RWPE2 (cell line): ENCODE results near the gene NAV3.
A peak's percentile ranks its signal among the peaks of the same experiment; 100 is the strongest.

Experiments
- ATAC-seq: fragments of 200-7000 bp; cut with Tn5 transposase; 3 replicates; pipeline ENCODE4 v1.9.1; 2021; ENCODE audit warnings: low read depth
- DNase-seq: peaks from one replicate; pipeline ENCODE4 v3.0.0-alpha.2; 2020; ENCODE audit warnings: low spot score
- H3K27ac ChIP-seq: fragments of 450-650 bp; 2 replicates; pipeline ENCODE4 v1.5.1; 2017; ENCODE audit warnings: mild to moderate bottlenecking; ENCODE audit not compliant: poor library complexity, severe bottlenecking
- H3K27me3 ChIP-seq: fragments of 250-450 bp; sonication (Bioruptor Pico); 2 replicates; pipeline ENCODE4 v1.5.1; 2021; ENCODE audit warnings: mild to moderate bottlenecking, moderate library complexity; ENCODE audit not compliant: insufficient read depth, poor library complexity, severe bottlenecking
- H3K36me3 ChIP-seq: fragments of 250-450 bp; sonication (Bioruptor Pico); 2 replicates; pipeline ENCODE4 v1.5.1; 2020; ENCODE audit warnings: low read depth, mild to moderate bottlenecking, moderate library complexity
- H3K4me1 ChIP-seq: fragments of 250-450 bp; sonication (Bioruptor Pico); 2 replicates; pipeline ENCODE4 v1.5.1; 2021; ENCODE audit warnings: mild to moderate bottlenecking, moderate library complexity; ENCODE audit not compliant: insufficient read depth, poor library complexity, severe bottlenecking
- H3K4me3 ChIP-seq: fragments of 250-450 bp; sonication (Bioruptor Pico); 2 replicates; pipeline ENCODE4 v1.5.1; 2021; ENCODE audit warnings: mild to moderate bottlenecking, moderate library complexity; ENCODE audit not compliant: severe bottlenecking
- H3K9me3 ChIP-seq: fragments of 250-450 bp; sonication (Bioruptor Pico); 2 replicates; pipeline ENCODE4 v1.5.1; 2021; ENCODE audit warnings: mild to moderate bottlenecking, moderate library complexity; ENCODE audit not compliant: severe bottlenecking
- CTCF ChIP-seq: fragments of 450-650 bp; IDR thresholded peaks from one replicate; pipeline ENCODE4 v1.5.1; 2017; ENCODE audit warnings: mild to moderate bottlenecking, moderate library complexity; ENCODE audit not compliant: poor library complexity, severe bottlenecking

The NAV3 gene

GRCh38 chr12:77947330-77947729 is 116.6 kb downstream of the NAV3 start:
- no peak overlapping the region for H3K4me3 ChIP-seq
- no peaks in the 10 kb centered on the region for H3K9me3 ChIP-seq
- peaks cover 35% of the 10 kb centered on the region for H3K4me1 ChIP-seq
- H3K27me3 ChIP-seq, result no peaks in the 10 kb centered on the region
- DNase-seq (no peak), ATAC-seq (peak; percentile 68)
- TF ChIP-seq CTCF, result no peak
- H3K36me3 ChIP-seq, result no peaks in the 10 kb centered on the region
- H3K27ac ChIP-seq, result peak overlapping the region; percentile 42

GRCh38 chr12:77947746-77948145 is 117.1 kb downstream of the NAV3 start:
- no peak for TF ChIP-seq CTCF
- DNase-seq (no peak), ATAC-seq (no peak)
- Histone ChIP-seq H3K27ac (peak overlapping the region; percentile 42), H3K36me3 (no peaks in the 10 kb centered on the region), H3K4me3 (no peak overlapping the region), H3K4me1 (peaks cover 31% of the 10 kb centered on the region), H3K9me3 (no peaks in the 10 kb centered on the region), H3K27me3 (no peaks in the 10 kb centered on the region)

DNA sequence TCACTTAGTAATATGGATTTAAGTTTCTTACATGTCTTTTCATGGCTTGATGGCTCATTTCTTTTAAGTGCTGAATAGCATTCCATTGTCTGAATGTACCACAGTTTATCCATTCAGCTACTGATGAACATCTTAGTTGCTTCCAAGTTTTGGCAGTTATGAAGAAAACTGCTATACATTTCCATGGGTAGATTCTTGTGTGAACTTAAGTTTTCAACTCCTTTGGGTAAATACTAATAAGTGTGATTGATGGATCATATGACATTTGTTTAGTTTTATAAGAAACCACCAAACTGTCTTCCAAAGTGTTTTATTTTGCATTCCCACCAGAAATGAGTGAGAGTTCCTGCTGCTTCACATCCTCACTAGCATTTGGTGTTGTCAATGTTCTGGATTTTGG is 119.2 kb downstream of the NAV3 start:
- no peak for TF ChIP-seq CTCF
- Histone ChIP-seq H3K9me3 (no peaks in the 10 kb centered on the region), H3K27ac (no peak overlapping the region), H3K4me1 (peaks cover 18% of the 10 kb centered on the region), H3K27me3 (no peaks in the 10 kb centered on the region), H3K4me3 (no peak overlapping the region), H3K36me3 (no peaks in the 10 kb centered on the region)
- DNase-seq (no peak), ATAC-seq (no peak)

DNA sequence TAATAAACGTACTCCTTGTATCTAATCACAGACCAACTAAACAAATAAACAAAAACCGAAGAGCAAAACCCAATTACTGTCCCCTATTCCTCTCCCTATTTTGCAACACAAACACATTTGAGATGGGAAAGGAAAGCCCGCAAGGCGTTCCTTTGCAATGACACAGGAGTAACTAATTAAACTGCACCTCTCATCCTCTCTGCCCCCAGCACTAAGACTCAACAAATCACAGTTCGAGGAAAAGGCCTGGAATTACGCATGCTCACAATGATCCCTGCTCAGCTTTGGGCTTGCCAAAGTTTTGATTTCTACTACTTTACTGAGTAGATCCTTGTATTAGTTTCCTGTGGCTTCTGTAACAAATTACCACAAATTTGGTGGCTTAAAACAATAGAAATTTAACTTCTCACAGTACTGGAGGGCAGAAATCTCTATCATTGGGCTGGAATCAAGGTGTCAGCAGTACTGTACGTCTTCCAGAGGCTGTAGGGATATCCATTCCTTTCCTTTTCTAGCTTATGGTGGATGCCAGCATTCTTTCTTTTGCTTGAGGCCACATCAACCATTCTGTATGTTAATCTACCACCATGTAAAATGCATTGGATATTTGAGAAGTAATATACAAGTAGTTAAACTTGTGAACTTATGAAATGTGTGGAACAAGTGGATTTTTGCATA is 123.0 kb downstream of the NAV3 start:
- DNase-seq (no peak), ATAC-seq (no peak)
- no peaks in the 10 kb centered on the region for H3K27me3 ChIP-seq
- TF ChIP-seq CTCF, result no peak
- H3K9me3 ChIP-seq, result no peaks in the 10 kb centered on the region
- no peaks in the 10 kb centered on the region for H3K36me3 ChIP-seq
- no peak overlapping the region for H3K27ac ChIP-seq
- no peaks in the 10 kb centered on the region for H3K4me1 ChIP-seq
- H3K4me3 ChIP-seq, result no peak overlapping the region

- ATAC-seq (no peak), DNase-seq (no peak)
- no peak overlapping the region for H3K27ac ChIP-seq
- H3K4me3 ChIP-seq, result no peak overlapping the region
- no peak for TF ChIP-seq CTCF
- no peaks in the 10 kb centered on the region for H3K36me3 ChIP-seq
- no peaks in the 10 kb centered on the region for H3K27me3 ChIP-seq
- no peaks in the 10 kb centered on the region for H3K4me1 ChIP-seq
- H3K9me3 ChIP-seq, result no peaks in the 10 kb centered on the region
These were observed 123.5 kb downstream of the NAV3 start for GRCh38 chr12:77954206-77954555.
